IMR-90 (cell line): ENCODE data around the gene NAT10. TPM values are rescaled to one million over a fixed set of nuclear protein-coding genes. Genes with fewer than 3 reads are reported as not detected.

Source experiments
- ATAC-seq: fragments of 200-7000 bp; cut with Tn5 transposase; 2 replicates; pipeline ENCODE4 v1.9.1; 2020; ENCODE audit warnings: low read depth, mild to moderate bottlenecking, moderate library complexity
- BruUV-seq: library from RNA; stranded (reverse); fragments of 400-500 nt; replicated peaks from 2 replicates; lab custom pipeline; 2021; lab: Mats Ljungman, UMichigan
- CTCF ChIA-PET: fragments of 300-600 bp; formaldehyde crosslinking; extraction: SDS; loops from one replicate; lab custom pipeline; 2021; ENCODE audit warnings: antibody characterized with exemption; lab: Yijun Ruan, JAX
- POLR2A ChIA-PET: fragments of 300-600 bp; sonication (Branson Sonifier 250); formaldehyde crosslinking; loops from one replicate; lab custom pipeline; 2022; ENCODE audit warnings: antibody characterized with exemption; ENCODE audit not compliant: unreplicated experiment; lab: Charles Lee
- DNase-seq: peaks from one replicate; pipeline ENCODE4 v3.0.0; 2013
- H2AFZ ChIP-seq: replicated peaks from 2 replicates; pipeline ENCODE3; 2013; ENCODE audit warnings: low read length, mild to moderate bottlenecking; ENCODE audit not compliant: poor library complexity
- H2AK5ac ChIP-seq: 2 replicates; pipeline ENCODE4 v1.6.1; 2013; ENCODE audit warnings: low read depth, low read length, inconsistent platforms
- H2AK9ac ChIP-seq: replicated peaks from 2 replicates; pipeline ENCODE3; 2013; ENCODE audit warnings: mild to moderate bottlenecking, low read depth, low read length, moderate library complexity; ENCODE audit not compliant: poor library complexity
- H2BK120ac ChIP-seq: 2 replicates; pipeline ENCODE4 v1.6.1; 2013; ENCODE audit warnings: low read depth, low read length, inconsistent platforms
- H2BK15ac ChIP-seq: 3 replicates; pipeline ENCODE4 v1.6.1; 2013; ENCODE audit warnings: low read depth, low read length, inconsistent platforms
- H2BK20ac ChIP-seq: 2 replicates; pipeline ENCODE4 v1.6.1; 2013; ENCODE audit warnings: low read depth, mild to moderate bottlenecking, inconsistent platforms, low read length, moderate library complexity
- H2BK5ac ChIP-seq: 2 replicates; pipeline ENCODE4 v1.6.1; 2013; ENCODE audit warnings: mild to moderate bottlenecking, low read depth, low read length, inconsistent platforms; ENCODE audit not compliant: poor library complexity, severe bottlenecking
- H3K14ac ChIP-seq: replicated peaks from 2 replicates; pipeline ENCODE4 v1.6.1; 2013; ENCODE audit warnings: low read depth, low read length, inconsistent platforms
- H3K18ac ChIP-seq: 2 replicates; pipeline ENCODE4 v1.6.1; 2013; ENCODE audit warnings: low read depth, low read length, control low read depth
- H3K23ac ChIP-seq: 2 replicates; pipeline ENCODE4 v1.6.1; 2013; ENCODE audit warnings: low read depth, low read length, inconsistent platforms
- H3K27ac ChIP-seq: 2 replicates; pipeline ENCODE4 v1.5.1; 2013; ENCODE audit warnings: mild to moderate bottlenecking, control low read depth, low read length; ENCODE audit not compliant: insufficient read depth
- H3K27me3 ChIP-seq: 2 replicates; pipeline ENCODE4 v1.6.1; 2013; ENCODE audit warnings: low read length; ENCODE audit not compliant: control insufficient read depth, insufficient read depth
- H3K36me3 ChIP-seq: 2 replicates; pipeline ENCODE4 v1.6.1; 2013; ENCODE audit warnings: low read length, mixed read lengths; ENCODE audit not compliant: control insufficient read depth, insufficient read depth
- H3K4ac ChIP-seq: 2 replicates; pipeline ENCODE4 v1.6.1; 2013; ENCODE audit warnings: low read depth, low read length, inconsistent platforms
- H3K4me1 ChIP-seq: 2 replicates; pipeline ENCODE4 v1.6.1; 2013; ENCODE audit warnings: low read length, mixed read lengths; ENCODE audit not compliant: control insufficient read depth, insufficient read depth
- H3K4me2 ChIP-seq: 2 replicates; pipeline ENCODE4 v1.6.1; 2013; ENCODE audit warnings: low read depth, mild to moderate bottlenecking, control low read depth, low read length, moderate library complexity
- H3K4me3 ChIP-seq: 2 replicates; pipeline ENCODE4 v1.5.1; 2013; ENCODE audit warnings: low read depth, mild to moderate bottlenecking, control low read depth, low read length, moderate library complexity; ENCODE audit not compliant: insufficient read depth
- H3K56ac ChIP-seq: 2 replicates; pipeline ENCODE4 v1.6.1; 2013; ENCODE audit warnings: low read length, inconsistent platforms; ENCODE audit not compliant: insufficient read depth; ENCODE audit errors: extremely low read depth
- H3K79me1 ChIP-seq, 2 experiments: 2 replicates each; pipeline ENCODE4 v1.6.1; 2013; ENCODE audit warnings: low read length in 2 of 2, inconsistent platforms in 1 of 2, low read depth in 1 of 2
- H3K9ac ChIP-seq: 2 replicates; pipeline ENCODE4 v1.6.1; 2013; ENCODE audit warnings: low read depth, low read length, control low read depth
- H3K9me1 ChIP-seq: 2 replicates; pipeline ENCODE4 v1.6.1; 2013; ENCODE audit warnings: low read length, inconsistent platforms; ENCODE audit not compliant: insufficient read depth
- H3K9me3 ChIP-seq: 2 replicates; pipeline ENCODE4 v1.6.1; 2013; ENCODE audit warnings: low read length; ENCODE audit not compliant: control insufficient read depth, insufficient read depth
- H4K20me1 ChIP-seq: 2 replicates; pipeline ENCODE4 v1.6.1; 2013; ENCODE audit warnings: low read length, inconsistent platforms; ENCODE audit not compliant: insufficient read depth
- H4K5ac ChIP-seq: 2 replicates; pipeline ENCODE4 v1.6.1; 2013; ENCODE audit warnings: mild to moderate bottlenecking, low read depth, low read length, control low read depth
- H4K8ac ChIP-seq, 2 experiments: 2 replicates each; pipeline ENCODE4 v1.6.1; 2013; ENCODE audit warnings: low read depth in 2 of 2, low read length in 2 of 2, control low read depth in 1 of 2, inconsistent platforms in 1 of 2
- H4K91ac ChIP-seq: 2 replicates; pipeline ENCODE4 v1.6.1; 2013; ENCODE audit warnings: low read depth, low read length, inconsistent platforms; ENCODE audit not compliant: insufficient read depth
- WGBS, 2 experiments: methylation state at CpG; one replicate each; pipeline versions ENCODE4 v1.1.5 to v1.1.7; 2013; ENCODE audit warnings: missing lambda C conversion rate in 2 of 2; ENCODE audit not compliant: insufficient read length in 1 of 2; ENCODE audit errors: extremely low coverage in 2 of 2; 5-methylcytosine and 5-hydroxymethylcytosine counted together
- dilution Hi-C: fragments of 300-500 bp; cut with HindIII; formaldehyde crosslinking; loops from one replicate; pipeline ENCODE4 v1.14.3; 2018; ENCODE audit warnings: low sequenced_read_pairs; ENCODE audit not compliant: unreplicated experiment
- in situ Hi-C: fragments of 300-500 bp; cut with MboI; formaldehyde crosslinking; loops from 3 replicates; pipeline ENCODE4 v1.14.3; 2019; ENCODE audit warnings: low sequenced_read_pairs, inconsistent platforms, mixed read lengths
- intact Hi-C: fragments of 100-400 bp; cut with micrococcal nuclease; formaldehyde crosslinking; loops from 2 replicates; pipeline ENCODE4 v1.10.0; 2022
- polyA plus RNA-seq, 3 experiments: library from polyadenylated mRNA; depleted of rRNA; stranded (reverse); fragments of >200 nt; gene quantifications; 2 replicates each; pipeline ENCODE4 v1.2.3, GENCODE V29; 2012; ENCODE audit warnings: low replicate concordance in 1 of 3
- total RNA-seq: library from RNA; depleted of rRNA; stranded (reverse); fragments of >200 nt; gene quantifications from 2 replicates; pipeline ENCODE4 v1.2.3, GENCODE V29; 2012
- TF ChIP-seq, protein P1 (sequence below): fragments of 150-350 bp; IDR thresholded peaks from 2 replicates; pipeline ENCODE4 v1.6.1; 2016; ENCODE audit warnings: low read depth, mild to moderate bottlenecking, low read length, moderate library complexity, borderline replicate concordance

Gene NAT10
- total and polyA plus RNA-seq, 2 of the 4 experiments (the other 2 are of a cell fraction) = 28.1 to 34.8 TPM

DNA sequence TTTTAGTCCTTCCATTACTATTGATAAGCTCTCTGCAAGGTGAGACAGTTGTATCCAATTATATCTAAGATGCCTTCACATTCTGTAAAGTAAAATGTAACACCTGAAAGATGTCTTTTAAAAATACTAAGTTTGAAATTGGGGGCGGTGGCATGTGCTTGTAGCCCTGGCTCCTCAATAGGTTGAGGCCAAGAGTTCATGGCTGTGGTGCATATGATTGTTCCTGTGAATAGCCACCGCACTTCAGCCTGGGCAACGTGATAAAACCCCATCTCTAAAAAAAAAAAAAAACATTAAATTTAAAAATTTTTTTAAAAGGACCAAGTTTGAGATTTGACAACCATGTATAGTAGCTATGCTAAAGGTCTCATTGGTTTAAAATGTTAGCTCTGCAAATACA lies 33.4 kb upstream of the NAT10 start:
- Histone ChIP-seq H3K14ac (no peak overlapping the region), H3K4me3 (no peak overlapping the region), H4K8ac (no peak overlapping the region), H2AK9ac (no peak overlapping the region), H2BK15ac (no peak overlapping the region), H4K91ac (no peak overlapping the region), H3K23ac (no peak overlapping the region), H2BK20ac (no peak overlapping the region), H3K4me2 (no peak overlapping the region), H3K27me3 (no peaks in the 10 kb centered on the region), H4K5ac (no peak overlapping the region), H3K56ac (no peak overlapping the region), H3K9ac (no peak overlapping the region), H3K4ac (no peak overlapping the region), H3K36me3 (peaks cover 29% of the 10 kb centered on the region), H3K9me1 (peaks cover 17% of the 10 kb centered on the region), H3K9me3 (no peaks in the 10 kb centered on the region), H3K79me1 (peaks cover 21 to 59% of the 10 kb centered on the region in 2 experiments), H3K18ac (no peak overlapping the region), H3K27ac (no peak overlapping the region), H2AFZ (no peak overlapping the region), H3K4me1 (peaks cover 12% of the 10 kb centered on the region), H4K20me1 (peaks cover 86% of the 10 kb centered on the region), H2BK5ac (no peak overlapping the region), H2AK5ac (no peak overlapping the region), H2BK120ac (no peak overlapping the region)
- in situ Hi-C loops (no loop called here), dilution Hi-C loops (no loop called here), intact Hi-C loops (no loop called here)
- ChIA-PET CTCF (no interaction called here), POLR2A (no interaction called here)
- ATAC-seq (no peak), DNase-seq (no peak)
- BruUV-seq = no TSS peak
- TF ChIP-seq, protein P1, sequence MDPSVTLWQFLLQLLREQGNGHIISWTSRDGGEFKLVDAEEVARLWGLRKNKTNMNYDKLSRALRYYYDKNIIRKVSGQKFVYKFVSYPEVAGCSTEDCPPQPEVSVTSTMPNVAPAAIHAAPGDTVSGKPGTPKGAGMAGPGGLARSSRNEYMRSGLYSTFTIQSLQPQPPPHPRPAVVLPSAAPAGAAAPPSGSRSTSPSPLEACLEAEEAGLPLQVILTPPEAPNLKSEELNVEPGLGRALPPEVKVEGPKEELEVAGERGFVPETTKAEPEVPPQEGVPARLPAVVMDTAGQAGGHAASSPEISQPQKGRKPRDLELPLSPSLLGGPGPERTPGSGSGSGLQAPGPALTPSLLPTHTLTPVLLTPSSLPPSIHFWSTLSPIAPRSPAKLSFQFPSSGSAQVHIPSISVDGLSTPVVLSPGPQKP = no peak
- no CpG with 5 or more reads among the region's 3 CpGs for WGBS, 2 experiments
